ENCODE results near the gene UBAC2.

The UBAC2 gene

GRCh38 chr13:99308471-99309087 lies 107.9 kb downstream of the UBAC2 start:
- Histone ChIP-seq H3K4me2 (ENCODE audit: insufficient read depth, low read length) (no peak overlapping the region), H3K9ac (ENCODE audit: low read depth, low read length) (no peak overlapping the region), H3K27ac (ENCODE audit: low read length) (no peak overlapping the region), H3K4me3 (ENCODE audit: low read depth in 1 of 2, low read length in 2 of 2) (no peak overlapping the region), H3K9me3 (ENCODE audit: insufficient read depth, low read length, severe bottlenecking) (no peaks in the 10 kb centered on the region), H3K27me3 (ENCODE audit: insufficient read depth, low read length, poor library complexity) (no peaks in the 10 kb centered on the region), H3K79me2 (ENCODE audit: insufficient read depth, low read length) (peaks cover 10% of the 10 kb centered on the region; the same call in 1 of the 2 replicates), H3K4me1 (ENCODE audit: insufficient read depth, low read length) (no peaks in the 10 kb centered on the region), H4K20me1 (ENCODE audit: insufficient read depth, low read length) (peaks cover 7% of the 10 kb centered on the region), H2AFZ (ENCODE audit: low read depth, low read length) (no peak overlapping the region), H3K36me3 (ENCODE audit: insufficient read depth, low read length) (peaks cover 29% of the 10 kb centered on the region)
- TF ChIP-seq CTCF (IDR thresholded peaks at IDR 0.05; ENCODE audit: borderline replicate concordance, extremely low read depth, low read length, poor library complexity, severe bottlenecking) (no peak), EZH2 (IDR thresholded peaks at IDR 0.05; ENCODE audit: borderline replicate concordance, low read depth, low read length, severe bottlenecking) (no peak)
- ATAC-seq (ENCODE audit: insufficient read depth, low read depth) (no peak), DNase-seq (no peak)

- Histone ChIP-seq H4K20me1 (ENCODE audit: insufficient read depth, low read length) (peaks cover 7% of the 10 kb centered on the region), H2AFZ (ENCODE audit: low read depth, low read length) (no peak overlapping the region), H3K9ac (ENCODE audit: low read depth, low read length) (no peak overlapping the region), H3K36me3 (ENCODE audit: insufficient read depth, low read length) (peaks cover 29% of the 10 kb centered on the region; the same call in 1 of the 2 replicates), H3K27ac (ENCODE audit: low read length) (no peak overlapping the region), H3K4me2 (ENCODE audit: insufficient read depth, low read length) (no peak overlapping the region), H3K4me3 (ENCODE audit: low read depth in 1 of 2, low read length in 2 of 2) (no peak overlapping the region), H3K79me2 (ENCODE audit: insufficient read depth, low read length) (peaks cover 9% of the 10 kb centered on the region; the same call in 1 of the 2 replicates), H3K9me3 (ENCODE audit: insufficient read depth, low read length, severe bottlenecking) (no peaks in the 10 kb centered on the region), H3K4me1 (ENCODE audit: insufficient read depth, low read length) (no peaks in the 10 kb centered on the region), H3K27me3 (ENCODE audit: insufficient read depth, low read length, poor library complexity) (no peaks in the 10 kb centered on the region)
- ATAC-seq (ENCODE audit: insufficient read depth, low read depth) (no peak), DNase-seq (no peak)
- no peak for TF ChIP-seq CTCF (IDR thresholded peaks at IDR 0.05; ENCODE audit: borderline replicate concordance, extremely low read depth, low read length, poor library complexity, severe bottlenecking)
- TF ChIP-seq EZH2 (IDR thresholded peaks at IDR 0.05; ENCODE audit: borderline replicate concordance, low read depth, low read length, severe bottlenecking), result no peak
These were observed 109.9 kb downstream of the UBAC2 start for GRCh38 chr13:99310382-99311031.

- Histone ChIP-seq H3K36me3 (ENCODE audit: insufficient read depth, low read length) (peaks cover 28% of the 10 kb centered on the region), H2AFZ (ENCODE audit: low read depth, low read length) (no peak overlapping the region), H3K27ac (ENCODE audit: low read length) (no peak overlapping the region), H4K20me1 (ENCODE audit: insufficient read depth, low read length) (peaks cover 7% of the 10 kb centered on the region), H3K27me3 (ENCODE audit: insufficient read depth, low read length, poor library complexity) (no peaks in the 10 kb centered on the region), H3K9me3 (ENCODE audit: insufficient read depth, low read length, severe bottlenecking) (no peaks in the 10 kb centered on the region), H3K9ac (ENCODE audit: low read depth, low read length) (no peak overlapping the region), H3K4me3 (ENCODE audit: low read depth in 1 of 2, low read length in 2 of 2) (no peak overlapping the region), H3K4me1 (ENCODE audit: insufficient read depth, low read length) (no peaks in the 10 kb centered on the region), H3K4me2 (ENCODE audit: insufficient read depth, low read length) (no peak overlapping the region), H3K79me2 (ENCODE audit: insufficient read depth, low read length) (peaks cover 9% of the 10 kb centered on the region; the same call in 1 of the 2 replicates)
- TF ChIP-seq CTCF (IDR thresholded peaks at IDR 0.05; ENCODE audit: borderline replicate concordance, extremely low read depth, low read length, poor library complexity, severe bottlenecking) (no peak), EZH2 (IDR thresholded peaks at IDR 0.05; ENCODE audit: borderline replicate concordance, low read depth, low read length, severe bottlenecking) (no peak)
- peak; percentile 24; the same call in 1 of the 3 replicates for ATAC-seq (ENCODE audit: insufficient read depth, low read depth)
- DNase-seq, result no peak
These were observed 110.5 kb downstream of the UBAC2 start for GRCh38 chr13:99311137-99311536.

Measured in DND-41 (cell line).